PC-9 (cell line): ENCODE results near the gene PYDC1. TPM values are rescaled to one million over a fixed set of nuclear protein-coding genes. Genes with fewer than 3 reads are reported as not detected.
"Not testable (repeated sequence)": the region's sequence is repeated elsewhere in the genome, so short reads cannot be mapped to it uniquely, and the experiment has no call there.

Source experiments
- BruUV-seq: library from RNA; stranded (reverse); fragments of 400-500 nt; replicated peaks from 2 replicates; lab custom pipeline; 2021; lab: Mats Ljungman, UMichigan
- CTCF ChIA-PET: fragments of 300-600 bp; sonication (Branson Sonifier 250); formaldehyde crosslinking; loops from one replicate; lab custom pipeline; 2022; ENCODE audit warnings: antibody characterized with exemption; lab: Charles Lee
- POLR2A ChIA-PET: fragments of 300-600 bp; sonication (Branson Sonifier 250); formaldehyde crosslinking; loops from one replicate; lab custom pipeline; 2022; ENCODE audit warnings: antibody characterized with exemption; ENCODE audit not compliant: unreplicated experiment; lab: Charles Lee
- DNase-seq, 2 experiments: peaks; one replicate each; pipeline versions ENCODE4 v3.0.0 to v3.0.0-alpha.2; 2015 to 2022; ENCODE audit warnings: mixed read lengths in 1 of 2
- H2AFZ ChIP-seq: fragments of 200-600 bp; sonication (generic); 2 replicates; pipeline ENCODE4 v1.8.1; 2017; ENCODE audit warnings: antibody characterized with exemption
- H3F3A ChIP-seq: fragments of 200-600 bp; sonication (generic); 2 replicates; pipeline ENCODE4 v1.8.1; 2017; ENCODE audit warnings: antibody characterized with exemption, mild to moderate bottlenecking, low read depth; ENCODE audit not compliant: insufficient read depth
- H3K27ac ChIP-seq: fragments of 200-600 bp; sonication (generic); 2 replicates; pipeline ENCODE4 v1.6.1; 2016; ENCODE audit warnings: mixed run types
- H3K27me3 ChIP-seq: fragments of 200-600 bp; sonication (generic); 2 replicates; pipeline ENCODE4 v1.6.1; 2016; ENCODE audit warnings: low read depth, mixed run types; ENCODE audit not compliant: insufficient read depth
- H3K36me3 ChIP-seq: fragments of 200-600 bp; sonication (generic); 2 replicates; pipeline ENCODE4 v1.6.1; 2016; ENCODE audit warnings: low read depth, mixed run types
- H3K4me1 ChIP-seq: fragments of 200-600 bp; sonication (generic); replicated peaks from 2 replicates; pipeline ENCODE4 v1.6.1; 2016; ENCODE audit warnings: mixed run types; ENCODE audit not compliant: insufficient read depth
- H3K4me2 ChIP-seq: fragments of 200-600 bp; sonication (generic); 2 replicates; pipeline ENCODE4 v1.6.1; 2017; ENCODE audit warnings: mixed run types
- H3K4me3 ChIP-seq: fragments of 200-600 bp; sonication (generic); 2 replicates; pipeline ENCODE4 v1.6.1; 2016; ENCODE audit warnings: mixed run types
- H3K79me2 ChIP-seq: fragments of 200-600 bp; sonication (generic); 2 replicates; pipeline ENCODE4 v1.6.1; 2017; ENCODE audit warnings: low read depth, mixed run types
- H3K9me2 ChIP-seq: fragments of 200-600 bp; sonication (generic); 2 replicates; pipeline ENCODE4 v1.8.1; 2017; ENCODE audit warnings: mild to moderate bottlenecking; ENCODE audit not compliant: insufficient read depth
- H3K9me3 ChIP-seq: fragments of 200-600 bp; sonication (generic); 2 replicates; pipeline ENCODE4 v1.8.1; 2016; ENCODE audit warnings: low read depth; ENCODE audit not compliant: insufficient read depth
- H4K20me1 ChIP-seq: fragments of 200-600 bp; sonication (generic); 2 replicates; pipeline ENCODE4 v1.8.1; 2017; ENCODE audit not compliant: insufficient read depth
- EZH2 ChIP-seq: fragments of 200-600 bp; sonication (generic); IDR thresholded peaks from 2 replicates; pipeline ENCODE4 v1.8.0; 2017; ENCODE audit warnings: antibody characterized with exemption, low read depth
- intact Hi-C: fragments of 100-400 bp; cut with micrococcal nuclease; formaldehyde crosslinking; loops from one replicate; pipeline ENCODE4 v1.10.0; 2022; ENCODE audit not compliant: unreplicated experiment
- total RNA-seq: library from RNA; stranded (reverse); gene quantifications from 2 replicates; pipeline ENCODE4 v1.2.3, GENCODE V29; 2021
- TF ChIP-seq, protein P1 (sequence below): fragments of 200-600 bp; sonication (generic); conservative IDR thresholded peaks from 2 replicates; pipeline ENCODE4 v1.6.1; 2017; ENCODE audit warnings: mixed run types, antibody characterized with exemption, mild to moderate bottlenecking, moderate library complexity

Gene PYDC1
- total RNA-seq, 1 experiment from 2014 or later = not detected

DNA sequence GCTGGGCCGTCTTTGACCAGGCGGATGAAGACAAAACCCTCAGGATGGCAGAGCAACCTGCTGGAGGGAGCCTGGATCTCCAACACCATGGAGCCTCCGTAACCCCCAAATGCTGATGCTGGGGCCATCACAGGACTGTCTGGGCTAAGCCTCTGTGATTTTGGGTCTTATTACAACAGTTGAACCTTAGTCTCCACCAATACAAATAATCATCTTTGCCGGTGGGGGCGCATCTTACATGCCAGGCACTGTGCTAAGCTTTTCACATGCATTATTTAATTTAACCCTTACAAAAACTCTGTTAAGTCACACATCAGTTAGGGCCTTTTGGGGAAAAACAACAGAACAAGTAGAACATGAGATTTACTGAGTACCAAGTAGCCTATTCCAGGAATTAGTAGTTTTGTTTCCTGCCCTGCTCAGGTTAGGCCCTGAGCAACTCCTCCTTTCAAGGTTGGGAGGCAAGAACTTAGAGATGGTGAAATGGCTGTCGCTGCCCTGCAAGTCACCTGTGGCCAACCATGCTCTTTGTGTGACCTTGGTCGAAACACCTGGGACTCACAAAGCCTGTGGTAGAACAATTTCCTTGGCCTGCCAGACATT, 33.9 kb upstream of the PYDC1 start:
- Histone ChIP-seq H4K20me1 (no peaks in the 10 kb centered on the region), H3K9me2 (no peaks in the 10 kb centered on the region), H3K9me3 (no peaks in the 10 kb centered on the region), H3K4me2 (no peak overlapping the region), H3K36me3 (no peaks in the 10 kb centered on the region), H3K4me3 (no peak overlapping the region), H3F3A (no peaks in the 10 kb centered on the region; the same call in none of the 2 replicates), H2AFZ (no peak overlapping the region), H3K27ac (no peak overlapping the region), H3K4me1 (peaks cover 15% of the 10 kb centered on the region), H3K27me3 (no peaks in the 10 kb centered on the region), H3K79me2 (no peaks in the 10 kb centered on the region)
- BruUV-seq = no TSS peak
- DNase-seq = no peak
- TF ChIP-seq, protein P1, sequence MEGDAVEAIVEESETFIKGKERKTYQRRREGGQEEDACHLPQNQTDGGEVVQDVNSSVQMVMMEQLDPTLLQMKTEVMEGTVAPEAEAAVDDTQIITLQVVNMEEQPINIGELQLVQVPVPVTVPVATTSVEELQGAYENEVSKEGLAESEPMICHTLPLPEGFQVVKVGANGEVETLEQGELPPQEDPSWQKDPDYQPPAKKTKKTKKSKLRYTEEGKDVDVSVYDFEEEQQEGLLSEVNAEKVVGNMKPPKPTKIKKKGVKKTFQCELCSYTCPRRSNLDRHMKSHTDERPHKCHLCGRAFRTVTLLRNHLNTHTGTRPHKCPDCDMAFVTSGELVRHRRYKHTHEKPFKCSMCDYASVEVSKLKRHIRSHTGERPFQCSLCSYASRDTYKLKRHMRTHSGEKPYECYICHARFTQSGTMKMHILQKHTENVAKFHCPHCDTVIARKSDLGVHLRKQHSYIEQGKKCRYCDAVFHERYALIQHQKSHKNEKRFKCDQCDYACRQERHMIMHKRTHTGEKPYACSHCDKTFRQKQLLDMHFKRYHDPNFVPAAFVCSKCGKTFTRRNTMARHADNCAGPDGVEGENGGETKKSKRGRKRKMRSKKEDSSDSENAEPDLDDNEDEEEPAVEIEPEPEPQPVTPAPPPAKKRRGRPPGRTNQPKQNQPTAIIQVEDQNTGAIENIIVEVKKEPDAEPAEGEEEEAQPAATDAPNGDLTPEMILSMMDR = no peak
- no peak for TF ChIP-seq EZH2
- POLR2A ChIA-PET = no interaction called here
- CTCF ChIA-PET = no interaction called here
- intact Hi-C loops = no loop called here

DNA sequence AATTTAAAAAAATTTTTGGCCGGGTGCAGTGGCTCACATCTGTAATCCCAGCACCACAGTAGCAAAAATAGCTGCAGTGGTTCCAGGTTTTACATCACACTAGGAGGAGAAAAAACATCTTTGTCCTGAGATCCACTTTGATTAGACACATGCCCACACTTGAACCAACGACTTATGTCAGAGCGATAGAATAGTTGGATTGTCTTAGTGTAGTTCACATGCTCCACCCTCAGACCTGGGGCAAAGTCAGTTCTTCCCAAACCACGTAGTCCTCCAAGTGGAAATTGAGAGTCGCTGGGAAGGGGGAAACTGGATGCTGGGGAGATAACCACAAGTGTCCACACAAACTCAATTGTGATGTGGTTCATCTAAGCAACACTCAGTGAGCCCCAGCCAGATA, 31.4 kb upstream of the PYDC1 start:
- Histone ChIP-seq H3K9me3 (no peaks in the 10 kb centered on the region), H3K4me2 (no peak overlapping the region), H3K27me3 (no peaks in the 10 kb centered on the region), H3K36me3 (no peaks in the 10 kb centered on the region), H3K79me2 (no peaks in the 10 kb centered on the region), H4K20me1 (no peaks in the 10 kb centered on the region), H3F3A (no peaks in the 10 kb centered on the region; the same call in 1 of the 2 replicates), H3K9me2 (no peaks in the 10 kb centered on the region), H3K4me3 (no peak overlapping the region), H3K27ac (no peak overlapping the region), H2AFZ (no peak overlapping the region), H3K4me1 (0 out of 2 replicates have a peak, but pooled peaks cover 3% of the 10 kb centered on the region)
- intact Hi-C loops = no loop called here
- no peak for DNase-seq
- ChIA-PET POLR2A (no interaction called here), CTCF (no interaction called here)
- no peak for TF ChIP-seq EZH2
- TF ChIP-seq, protein P1 = no peak
- no TSS peak for BruUV-seq

DNA sequence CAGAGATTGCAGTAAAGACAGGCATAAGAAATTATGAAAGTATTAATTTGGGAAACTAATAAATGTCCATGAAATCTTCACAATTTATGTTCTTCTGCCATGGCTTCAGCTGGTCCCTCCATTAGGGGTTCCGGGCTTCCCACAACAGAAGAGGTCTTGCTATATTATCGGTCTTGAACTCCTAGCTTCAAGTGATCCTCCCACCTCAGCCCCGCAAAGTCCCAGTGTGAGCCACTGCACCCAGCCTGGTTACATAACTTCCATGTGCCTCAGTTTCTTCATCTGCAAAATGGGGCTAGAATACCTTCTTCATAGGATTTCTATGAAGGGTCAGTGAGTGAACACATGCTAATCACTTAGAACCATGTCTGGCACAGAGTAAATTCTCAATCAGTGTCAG, 29.4 kb upstream of the PYDC1 start:
- Histone ChIP-seq H3K36me3 (no peaks in the 10 kb centered on the region), H3F3A (peaks cover 17% of the 10 kb centered on the region), H4K20me1 (no peaks in the 10 kb centered on the region), H3K9me2 (no peaks in the 10 kb centered on the region), H3K27me3 (no peaks in the 10 kb centered on the region), H3K4me1 (peaks cover 15% of the 10 kb centered on the region), H3K27ac (no peak overlapping the region), H3K9me3 (no peaks in the 10 kb centered on the region), H3K4me2 (no peak overlapping the region), H3K79me2 (no peaks in the 10 kb centered on the region), H3K4me3 (no peak overlapping the region), H2AFZ (no peak overlapping the region)
- intact Hi-C loops = no loop called here
- no peak for DNase-seq
- ChIA-PET POLR2A (no interaction called here), CTCF (no interaction called here)
- TF ChIP-seq, protein P1 = no peak
- no peak for TF ChIP-seq EZH2
- no TSS peak for BruUV-seq

DNA sequence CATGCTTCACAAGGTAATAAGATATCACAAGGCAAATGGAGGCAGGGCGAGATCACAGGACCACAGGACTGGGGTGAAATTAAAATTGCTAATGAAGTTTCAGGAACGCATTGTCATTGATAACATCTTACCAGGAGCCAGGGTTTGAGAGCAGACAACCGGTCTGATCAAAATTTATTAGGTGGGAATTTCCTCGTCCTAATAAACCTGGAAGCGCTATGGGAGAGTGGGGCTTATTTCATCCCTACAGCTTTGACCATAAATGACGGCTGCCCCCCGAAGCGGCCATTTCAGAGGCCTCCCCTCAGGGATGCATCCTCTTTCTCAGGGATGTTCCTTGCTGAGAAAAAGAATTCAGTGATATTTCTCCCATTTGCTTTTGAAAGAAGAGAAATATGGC, 28.7 kb upstream of the PYDC1 start:
- H2AFZ ChIP-seq, H3K27me3 ChIP-seq, BruUV-seq, H3K9me2 ChIP-seq, H3K4me3 ChIP-seq, intact Hi-C loops, H3K27ac ChIP-seq, H3K36me3 ChIP-seq, H3K79me2 ChIP-seq, H4K20me1 ChIP-seq, CTCF ChIA-PET, POLR2A ChIA-PET, DNase-seq, H3K9me3 ChIP-seq, H3K4me2 ChIP-seq: not testable (repeated sequence)
- Histone ChIP-seq H3K4me1 (peaks cover 15% of the 10 kb centered on the region), H3F3A (peaks cover 18% of the 10 kb centered on the region)
